ENCODE data around the gene P2RX3.
"Not testable (repeated sequence)": the region's sequence is repeated elsewhere in the genome, so short reads cannot be mapped to it uniquely, and the experiment has no call there.

DNA sequence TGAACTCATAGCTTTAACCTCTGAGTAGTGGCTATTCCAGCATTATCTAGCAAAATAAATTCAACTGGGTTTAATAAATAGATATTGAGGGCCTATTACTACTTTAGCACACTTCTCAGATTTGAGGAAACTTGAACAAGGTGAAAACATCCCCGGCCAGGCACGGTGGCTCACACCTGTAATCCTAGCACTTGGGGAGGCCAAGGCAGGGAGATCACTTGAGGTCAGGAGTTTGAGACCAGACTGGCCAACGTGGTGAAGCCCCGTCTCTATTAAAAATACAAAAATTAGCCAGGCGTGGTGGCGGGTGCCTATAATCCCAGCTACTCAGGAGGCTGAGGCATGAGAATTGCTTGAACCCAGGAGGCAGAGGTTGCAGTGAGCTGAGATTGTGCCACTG is 1.3 kb upstream of the P2RX3 start:
- TF ChIP-seq CTCF (IDR thresholded peaks at IDR 0.05; ENCODE audit: insufficient read depth, low read depth, low read length); EZH2 (IDR thresholded peaks at IDR 0.05; ENCODE audit: insufficient read depth, low read length): not testable (repeated sequence)

Measured in astrocyte (in vitro differentiated cells and primary cell).